Prostate gland (tissue), 2 donors: Measurements from ENCODE around the gene PARP8. TPM values are rescaled to one million over a fixed set of nuclear protein-coding genes. Genes with fewer than 3 reads are reported as not detected.

Source experiments
- DNase-seq: peaks from one replicate; pipeline ENCODE4 v3.0.0-alpha.2; 2019; ENCODE audit warnings: low spot score
- H3K27ac ChIP-seq, 2 donors: fragments of 200-600 bp; sonication (generic); 2 replicates each; pipeline ENCODE4 v1.5.1; 2017 to 2019
- H3K27me3 ChIP-seq: fragments of 200-600 bp; sonication (generic); replicated peaks from 2 replicates; pipeline ENCODE4 v1.5.1; 2019; ENCODE audit not compliant: insufficient read depth
- H3K36me3 ChIP-seq, 2 donors: fragments of 200-600 bp; sonication (generic); 1 replicate in 1 of 2; 2 replicates in 1 of 2; pipeline versions ENCODE4 v1.5.1 to v1.8.1; 2017 to 2019
- H3K4me1 ChIP-seq: fragments of 200-600 bp; sonication (generic); replicated peaks from 2 replicates; pipeline ENCODE4 v1.5.1; 2019
- H3K4me3 ChIP-seq, 2 donors: fragments of 200-600 bp; sonication (generic); 2 replicates each; pipeline ENCODE4 v1.5.1; 2017 to 2019
- H3K9me3 ChIP-seq: fragments of 200-600 bp; sonication (generic); 2 replicates; pipeline ENCODE4 v1.5.1; 2017
- POLR2A ChIP-seq: fragments of 450-650 bp; IDR thresholded peaks from one replicate; pipeline ENCODE4 v1.6.1; 2016; ENCODE audit warnings: antibody characterized with exemption, mild to moderate bottlenecking
- POLR2AphosphoS5 ChIP-seq: sonication (generic); formaldehyde crosslinking; IDR thresholded peaks from one replicate; pipeline ENCODE4 v1.6.1; 2017; ENCODE audit warnings: antibody characterized with exemption
- WGBS: methylation state at CpG from one replicate; pipeline ENCODE4 v1.1.5; 2018; 5-methylcytosine and 5-hydroxymethylcytosine counted together
- intact Hi-C: fragments of 100-400 bp; cut with DNase I; formaldehyde crosslinking; loops from one replicate; pipeline ENCODE4 v1.14.2; 2022
- total RNA-seq, 2 donors: library from RNA; depleted of rRNA; stranded (reverse); fragments of >200 nt; gene quantifications; one replicate each; pipeline ENCODE4 v1.1.0, GENCODE V29; 2016
- TF ChIP-seq, protein P1 (sequence below), 4 experiments: fragments of 200-600 bp in 2 of 4; fragments of 450-650 bp in 2 of 4; sonication (generic) in 2 of 4; IDR thresholded peaks; 1 replicate in 3 of 4; 2 replicates in 1 of 4; pipeline ENCODE4 v1.5.1; 2016 to 2019; ENCODE audit warnings: antibody characterized with exemption in 4 of 4, mild to moderate bottlenecking in 2 of 4, moderate library complexity in 2 of 4

PARP8 gene
- total RNA-seq, 2 donors from 2014 or later = 21.8 TPM

DNA sequence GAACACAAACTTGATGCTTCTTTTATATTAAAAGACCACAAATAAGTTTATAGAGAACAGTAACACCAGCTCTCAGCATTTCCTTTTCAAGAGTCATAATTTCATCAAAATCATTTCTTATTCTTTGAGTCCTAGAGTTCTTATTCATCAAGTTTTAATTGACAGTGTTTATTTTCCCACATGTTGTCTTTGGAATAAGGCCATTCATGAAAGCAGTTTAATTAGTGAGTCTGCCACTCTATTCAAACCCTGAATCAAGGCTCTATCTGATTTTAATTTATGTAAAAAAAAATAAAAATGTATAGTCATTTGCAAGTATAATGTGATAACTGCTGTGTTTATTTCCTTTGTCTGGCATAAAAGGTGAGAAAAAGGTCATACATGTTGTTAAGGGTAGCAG lies 176.7 kb downstream of the PARP8 start:
- no peak for TF ChIP-seq POLR2A
- TF ChIP-seq, protein P1, sequence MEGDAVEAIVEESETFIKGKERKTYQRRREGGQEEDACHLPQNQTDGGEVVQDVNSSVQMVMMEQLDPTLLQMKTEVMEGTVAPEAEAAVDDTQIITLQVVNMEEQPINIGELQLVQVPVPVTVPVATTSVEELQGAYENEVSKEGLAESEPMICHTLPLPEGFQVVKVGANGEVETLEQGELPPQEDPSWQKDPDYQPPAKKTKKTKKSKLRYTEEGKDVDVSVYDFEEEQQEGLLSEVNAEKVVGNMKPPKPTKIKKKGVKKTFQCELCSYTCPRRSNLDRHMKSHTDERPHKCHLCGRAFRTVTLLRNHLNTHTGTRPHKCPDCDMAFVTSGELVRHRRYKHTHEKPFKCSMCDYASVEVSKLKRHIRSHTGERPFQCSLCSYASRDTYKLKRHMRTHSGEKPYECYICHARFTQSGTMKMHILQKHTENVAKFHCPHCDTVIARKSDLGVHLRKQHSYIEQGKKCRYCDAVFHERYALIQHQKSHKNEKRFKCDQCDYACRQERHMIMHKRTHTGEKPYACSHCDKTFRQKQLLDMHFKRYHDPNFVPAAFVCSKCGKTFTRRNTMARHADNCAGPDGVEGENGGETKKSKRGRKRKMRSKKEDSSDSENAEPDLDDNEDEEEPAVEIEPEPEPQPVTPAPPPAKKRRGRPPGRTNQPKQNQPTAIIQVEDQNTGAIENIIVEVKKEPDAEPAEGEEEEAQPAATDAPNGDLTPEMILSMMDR (IDR thresholded peaks at IDR 0.05) = no peak
- TF ChIP-seq POLR2AphosphoS5 = no peak
- H3K4me1 ChIP-seq = no peaks in the 10 kb centered on the region

DNA sequence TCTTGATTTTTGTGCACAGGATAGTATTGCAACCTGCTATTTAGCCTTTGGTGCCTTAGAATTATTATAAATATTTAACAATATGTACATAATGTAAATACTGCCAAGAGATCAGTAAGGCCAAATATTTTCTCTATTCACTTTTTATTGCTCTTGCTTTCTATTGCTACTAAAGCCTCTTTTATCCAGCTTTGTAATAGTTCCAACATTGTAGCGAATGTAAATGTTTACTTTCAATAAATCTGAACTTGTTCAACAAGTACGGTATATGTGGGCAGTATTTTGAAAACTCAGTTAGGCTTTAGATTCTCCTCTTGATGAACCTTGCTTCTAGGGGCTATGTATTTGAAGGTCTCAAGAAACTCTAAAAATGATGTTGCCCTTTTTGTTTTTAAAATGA lies 179.8 kb downstream of the PARP8 start:
- Histone ChIP-seq H3K4me1 (no peaks in the 10 kb centered on the region), H3K9me3 (no peaks in the 10 kb centered on the region), H3K4me3 (no peak overlapping the region), H3K27me3 (no peaks in the 10 kb centered on the region), H3K27ac (no peak overlapping the region), H3K36me3 (no peaks in the 10 kb centered on the region)
- peak; percentile 7 for TF ChIP-seq POLR2AphosphoS5
- TF ChIP-seq POLR2A = no peak
- no peak for DNase-seq
- intact Hi-C loops = no loop called here
- 36% methylated on average over 2 of the region's 2 CpGs for WGBS

More for the DNA sequence above, 176.7 kb downstream of the PARP8 start:
- intact Hi-C loops = no loop called here
- Histone ChIP-seq H3K4me3 (no peak overlapping the region), H3K9me3 (no peaks in the 10 kb centered on the region), H3K36me3 (no peaks in the 10 kb centered on the region), H3K27me3 (no peaks in the 10 kb centered on the region), H3K27ac (no peak overlapping the region)
- no peak for DNase-seq

DNA sequence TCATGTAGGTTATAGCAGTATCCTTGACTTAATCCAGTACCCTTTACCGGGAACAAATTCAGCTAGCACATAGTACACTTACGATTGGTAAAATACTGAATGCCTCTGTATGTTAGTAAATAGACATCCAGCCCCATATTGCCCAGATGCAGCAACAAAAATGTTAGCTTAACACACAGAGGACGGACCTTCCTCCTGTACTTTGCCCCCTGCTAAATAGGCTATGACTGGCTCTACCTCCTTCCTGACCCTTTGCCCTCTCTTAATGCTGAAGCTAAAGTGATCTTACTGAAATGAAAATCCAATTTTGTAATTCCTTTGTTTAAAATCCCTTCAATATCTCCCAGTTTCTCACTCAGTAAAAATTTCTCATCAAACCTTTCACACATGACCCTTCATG lies 183.1 kb downstream of the PARP8 start:
- H3K36me3 ChIP-seq = no peaks in the 10 kb centered on the region
- no peaks in the 10 kb centered on the region for H3K27me3 ChIP-seq
- DNase-seq = no peak
- no peaks in the 10 kb centered on the region for H3K9me3 ChIP-seq
- intact Hi-C loops = no loop called here
- H3K4me1 ChIP-seq = no peaks in the 10 kb centered on the region
- no peak overlapping the region for H3K4me3 ChIP-seq
- TF ChIP-seq, protein P1 (IDR thresholded peaks at IDR 0.05) = no peak
- TF ChIP-seq POLR2AphosphoS5 (no peak), POLR2A (no peak)
- no peak overlapping the region for H3K27ac ChIP-seq
- 98% methylated on average over 3 of the region's 3 CpGs for WGBS

DNA sequence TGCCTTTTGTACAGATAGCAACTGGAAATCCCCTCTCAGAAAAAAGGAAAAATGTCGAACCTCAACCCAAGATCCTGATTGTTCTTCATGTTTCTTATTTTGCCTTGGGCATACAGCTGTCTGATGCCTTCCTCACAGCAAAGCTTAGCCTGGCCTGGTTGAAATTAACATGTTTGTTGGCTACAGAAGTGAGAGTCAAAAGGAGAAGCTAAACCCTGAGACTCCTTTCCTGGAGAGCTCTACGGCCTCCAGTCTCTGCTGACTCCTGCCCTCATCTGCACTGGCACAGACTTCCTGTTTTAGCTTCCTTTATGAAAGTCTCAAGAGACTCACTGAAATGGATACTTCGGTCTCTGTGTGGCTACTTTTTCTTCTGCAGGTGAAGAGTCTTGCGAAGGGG lies 186.7 kb downstream of the PARP8 start:
- no peak for DNase-seq
- 69% methylated on average over 4 of the region's 4 CpGs for WGBS
- intact Hi-C loops = no loop called here

DNA sequence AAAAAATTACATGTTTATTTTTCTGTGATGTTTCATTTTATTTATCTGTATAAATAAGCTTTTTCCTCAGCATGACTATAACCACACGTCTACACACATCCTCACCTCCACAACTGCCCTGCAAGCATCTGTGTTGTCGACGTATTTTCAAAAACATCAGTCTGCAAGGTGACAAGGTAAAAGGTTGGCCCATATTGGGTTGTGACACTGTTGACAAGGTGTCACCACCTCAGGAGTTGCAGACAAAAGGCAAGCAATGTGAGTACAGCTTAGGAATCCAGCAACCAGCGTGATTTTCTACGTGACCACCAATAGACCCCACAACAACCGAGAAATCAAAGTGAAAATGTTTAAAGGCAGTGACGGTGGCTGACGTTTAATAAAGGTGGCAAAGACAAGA lies 187.6 kb downstream of the PARP8 start:
- Histone ChIP-seq H3K27me3 (no peaks in the 10 kb centered on the region), H3K4me1 (no peaks in the 10 kb centered on the region), H3K4me3 (no peak overlapping the region), H3K9me3 (no peaks in the 10 kb centered on the region), H3K27ac (no peak overlapping the region), H3K36me3 (no peaks in the 10 kb centered on the region)
- 93% methylated on average over 8 of the region's 8 CpGs for WGBS
- intact Hi-C loops = no loop called here
- TF ChIP-seq POLR2A (no peak), POLR2AphosphoS5 (no peak)
- TF ChIP-seq, protein P1 (IDR thresholded peaks at IDR 0.05) = no peak
- no peak for DNase-seq

More for the DNA sequence above, 186.7 kb downstream of the PARP8 start:
- Histone ChIP-seq H3K4me1 (no peaks in the 10 kb centered on the region), H3K36me3 (no peaks in the 10 kb centered on the region), H3K27ac (no peak overlapping the region), H3K27me3 (no peaks in the 10 kb centered on the region), H3K4me3 (no peak overlapping the region), H3K9me3 (no peaks in the 10 kb centered on the region)
- no peak for TF ChIP-seq POLR2AphosphoS5
- TF ChIP-seq, protein P1 (IDR thresholded peaks at IDR 0.05) = no peak
- TF ChIP-seq POLR2A = no peak
